ENCODE data around the gene BNIPL.

BNIPL gene, protein sequence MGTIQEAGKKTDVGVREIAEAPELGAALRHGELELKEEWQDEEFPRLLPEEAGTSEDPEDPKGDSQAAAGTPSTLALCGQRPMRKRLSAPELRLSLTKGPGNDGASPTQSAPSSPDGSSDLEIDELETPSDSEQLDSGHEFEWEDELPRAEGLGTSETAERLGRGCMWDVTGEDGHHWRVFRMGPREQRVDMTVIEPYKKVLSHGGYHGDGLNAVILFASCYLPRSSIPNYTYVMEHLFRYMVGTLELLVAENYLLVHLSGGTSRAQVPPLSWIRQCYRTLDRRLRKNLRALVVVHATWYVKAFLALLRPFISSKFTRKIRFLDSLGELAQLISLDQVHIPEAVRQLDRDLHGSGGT

DNA sequence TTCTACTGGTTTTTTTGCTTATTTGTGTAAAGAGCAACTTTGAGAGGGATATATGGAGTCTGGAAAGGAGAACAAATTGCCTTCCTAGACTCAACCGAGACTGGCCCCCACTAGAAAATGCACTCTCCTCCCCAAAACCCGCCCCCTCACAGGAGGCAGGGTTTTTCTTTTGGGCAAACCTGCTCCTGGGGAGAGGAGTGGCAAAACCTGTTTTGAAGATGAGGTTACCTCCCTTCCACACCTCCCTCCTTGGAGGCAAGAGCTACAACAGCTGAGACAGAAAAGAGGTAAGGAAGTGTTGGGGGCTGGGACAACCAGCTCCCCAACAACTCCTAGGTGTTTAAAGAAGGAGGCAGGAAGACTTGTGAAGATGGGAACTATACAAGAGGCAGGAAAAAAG is at the start of gene BNIPL:
BNIPL (plus strand) TSS at position 231 of the 400 bp plus-strand sequence; CDS start at position 371, 140 bp downstream.
- Histone ChIP-seq H3K4me1 (ENCODE audit: insufficient read depth, insufficient read length) (no peaks in the 10 kb centered on the region), H3K4me3 (ENCODE audit: insufficient read length, low read depth) (no peak within 1 kb of the TSS), H3K36me3 (ENCODE audit: insufficient read depth, insufficient read length, low read length) (peaks cover 22% of the 10 kb centered on the region), H3K9ac (ENCODE audit: insufficient read length, low read depth) (no peak within 1 kb of the TSS), H3K27me3 (ENCODE audit: insufficient read depth, insufficient read length) (no peaks in the 10 kb centered on the region), H3K9me3 (ENCODE audit: insufficient read depth, low read length) (no peaks in the 10 kb centered on the region)
- DNase-seq (ENCODE audit: low read depth, low spot score) = no peak
- TF ChIP-seq YY1 (IDR thresholded peaks at IDR 0.05; ENCODE audit: insufficient read depth, insufficient read length) = no peak
- TF ChIP-seq SUZ12 (IDR thresholded peaks at IDR 0.05; ENCODE audit: extremely low read depth, insufficient read depth, insufficient read length) = no peak
- no peak for TF ChIP-seq ZNF274 (IDR thresholded peaks at IDR 0.05; ENCODE audit: low read depth, low read length)

- TF ChIP-seq SUZ12 (IDR thresholded peaks at IDR 0.05; ENCODE audit: extremely low read depth, insufficient read depth, insufficient read length) = no peak
- DNase-seq (ENCODE audit: low read depth, low spot score) = no peak
- H3K36me3 ChIP-seq (ENCODE audit: insufficient read depth, insufficient read length, low read length) = no peaks in the 10 kb centered on the region
- H3K9me3 ChIP-seq (ENCODE audit: insufficient read depth, low read length) = no peaks in the 10 kb centered on the region
- H3K4me1 ChIP-seq (ENCODE audit: insufficient read depth, insufficient read length) = peaks cover 10% of the 10 kb centered on the region
- no peaks in the 10 kb centered on the region for H3K27me3 ChIP-seq (ENCODE audit: insufficient read depth, insufficient read length)
- H3K4me3 ChIP-seq (ENCODE audit: insufficient read length, low read depth) = no peak overlapping the region
- H3K9ac ChIP-seq (ENCODE audit: insufficient read length, low read depth) = no peak overlapping the region
Observed at GRCh38 chr1:150987924-150988323, 48.5 kb upstream of the BNIPL start.

DNA sequence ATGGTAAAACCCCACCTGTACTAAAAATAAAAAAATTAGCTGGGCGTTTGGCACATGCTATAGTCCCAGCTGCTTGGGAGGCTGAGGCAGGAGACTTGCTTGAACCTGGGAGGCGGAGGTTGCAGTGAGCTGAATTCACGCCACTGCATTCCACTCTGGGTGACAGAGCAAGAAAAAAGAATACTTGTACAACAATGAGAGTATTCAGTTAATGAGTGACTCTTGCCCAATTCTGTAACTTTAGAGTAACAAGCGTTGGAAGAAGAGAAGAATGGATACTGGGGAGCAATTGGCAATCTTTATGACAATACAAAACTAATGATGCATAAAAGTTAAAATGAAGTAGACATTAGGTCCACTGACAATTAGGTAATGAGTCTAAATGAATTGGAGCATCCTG is 43.8 kb upstream of the BNIPL start:
- Histone ChIP-seq H3K4me3 (ENCODE audit: insufficient read length, low read depth) (no peak overlapping the region), H3K27me3 (ENCODE audit: insufficient read depth, insufficient read length) (no peaks in the 10 kb centered on the region), H3K36me3 (ENCODE audit: insufficient read depth, insufficient read length, low read length) (no peaks in the 10 kb centered on the region), H3K4me1 (ENCODE audit: insufficient read depth, insufficient read length) (peaks cover 7% of the 10 kb centered on the region), H3K9me3 (ENCODE audit: insufficient read depth, low read length) (no peaks in the 10 kb centered on the region), H3K9ac (ENCODE audit: insufficient read length, low read depth) (no peak overlapping the region)
- DNase-seq (ENCODE audit: low read depth, low spot score) = no peak
- TF ChIP-seq SUZ12 (IDR thresholded peaks at IDR 0.05; ENCODE audit: extremely low read depth, insufficient read depth, insufficient read length) (no peak), YY1 (IDR thresholded peaks at IDR 0.05; ENCODE audit: insufficient read depth, insufficient read length) (no peak), ZNF274 (IDR thresholded peaks at IDR 0.05; ENCODE audit: low read depth, low read length) (no peak)

GRCh38 chr1:150994248-150994647 is 42.1 kb upstream of the BNIPL start:
- TF ChIP-seq SUZ12 (IDR thresholded peaks at IDR 0.05; ENCODE audit: extremely low read depth, insufficient read depth, insufficient read length) = no peak
- TF ChIP-seq YY1 (IDR thresholded peaks at IDR 0.05; ENCODE audit: insufficient read depth, insufficient read length) = no peak
- no peak for TF ChIP-seq ZNF274 (IDR thresholded peaks at IDR 0.05; ENCODE audit: low read depth, low read length)
- peaks cover 7% of the 10 kb centered on the region for H3K4me1 ChIP-seq (ENCODE audit: insufficient read depth, insufficient read length)
- H3K9me3 ChIP-seq (ENCODE audit: insufficient read depth, low read length) = no peaks in the 10 kb centered on the region
- no peak overlapping the region for H3K9ac ChIP-seq (ENCODE audit: insufficient read length, low read depth)
- no peak for DNase-seq (ENCODE audit: low read depth, low spot score)
- H3K36me3 ChIP-seq (ENCODE audit: insufficient read depth, insufficient read length, low read length) = no peaks in the 10 kb centered on the region
- no peaks in the 10 kb centered on the region for H3K27me3 ChIP-seq (ENCODE audit: insufficient read depth, insufficient read length)
- H3K4me3 ChIP-seq (ENCODE audit: insufficient read length, low read depth) = no peak overlapping the region

- no peaks in the 10 kb centered on the region for H3K36me3 ChIP-seq (ENCODE audit: insufficient read depth, insufficient read length, low read length)
- no peak overlapping the region for H3K9ac ChIP-seq (ENCODE audit: insufficient read length, low read depth)
- H3K4me1 ChIP-seq (ENCODE audit: insufficient read depth, insufficient read length) = peaks cover 7% of the 10 kb centered on the region
Observed at GRCh38 chr1:150995460-150995859, 40.9 kb upstream of the BNIPL start.

GRCh38 chr1:150995896-150996295 is 40.5 kb upstream of the BNIPL start:
- Histone ChIP-seq H3K4me1 (ENCODE audit: insufficient read depth, insufficient read length) (peaks cover 7% of the 10 kb centered on the region), H3K36me3 (ENCODE audit: insufficient read depth, insufficient read length, low read length) (no peaks in the 10 kb centered on the region), H3K4me3 (ENCODE audit: insufficient read length, low read depth) (no peak overlapping the region), H3K9me3 (ENCODE audit: insufficient read depth, low read length) (no peaks in the 10 kb centered on the region), H3K27me3 (ENCODE audit: insufficient read depth, insufficient read length) (no peaks in the 10 kb centered on the region), H3K9ac (ENCODE audit: insufficient read length, low read depth) (no peak overlapping the region)
- DNase-seq (ENCODE audit: low read depth, low spot score) = no peak
- TF ChIP-seq YY1 (IDR thresholded peaks at IDR 0.05; ENCODE audit: insufficient read depth, insufficient read length) = no peak
- TF ChIP-seq SUZ12 (IDR thresholded peaks at IDR 0.05; ENCODE audit: extremely low read depth, insufficient read depth, insufficient read length) = no peak

More at GRCh38 chr1:150995460-150995859, 40.9 kb upstream of the BNIPL start:
- no peaks in the 10 kb centered on the region for H3K27me3 ChIP-seq (ENCODE audit: insufficient read depth, insufficient read length)
- no peak for DNase-seq (ENCODE audit: low read depth, low spot score)
- TF ChIP-seq ZNF274 (IDR thresholded peaks at IDR 0.05; ENCODE audit: low read depth, low read length) = no peak
- TF ChIP-seq YY1 (IDR thresholded peaks at IDR 0.05; ENCODE audit: insufficient read depth, insufficient read length) = no peak
- no peak for TF ChIP-seq SUZ12 (IDR thresholded peaks at IDR 0.05; ENCODE audit: extremely low read depth, insufficient read depth, insufficient read length)
- no peak overlapping the region for H3K4me3 ChIP-seq (ENCODE audit: insufficient read length, low read depth)
- no peaks in the 10 kb centered on the region for H3K9me3 ChIP-seq (ENCODE audit: insufficient read depth, low read length)

GRCh38 chr1:150997126-150997872 is 39.1 kb upstream of the BNIPL start:
- Histone ChIP-seq H3K9me3 (ENCODE audit: insufficient read depth, low read length) (no peaks in the 10 kb centered on the region), H3K36me3 (ENCODE audit: insufficient read depth, insufficient read length, low read length) (no peaks in the 10 kb centered on the region), H3K9ac (ENCODE audit: insufficient read length, low read depth) (no peak overlapping the region), H3K4me3 (ENCODE audit: insufficient read length, low read depth) (no peak overlapping the region), H3K4me1 (ENCODE audit: insufficient read depth, insufficient read length) (peaks cover 7% of the 10 kb centered on the region), H3K27me3 (ENCODE audit: insufficient read depth, insufficient read length) (no peaks in the 10 kb centered on the region)
- TF ChIP-seq SUZ12 (IDR thresholded peaks at IDR 0.05; ENCODE audit: extremely low read depth, insufficient read depth, insufficient read length) = no peak
- no peak for DNase-seq (ENCODE audit: low read depth, low spot score)

Data from NT2/D1 (cell line).